NCI-H1930 (cell line): ENCODE measurements around the gene ATP12A.

Source experiments
- DNase-seq, 2 experiments: peaks; one replicate each; lab custom pipeline; 2025; lab: John Stamatoyannopoulos, UW

ATP12A gene

DNA sequence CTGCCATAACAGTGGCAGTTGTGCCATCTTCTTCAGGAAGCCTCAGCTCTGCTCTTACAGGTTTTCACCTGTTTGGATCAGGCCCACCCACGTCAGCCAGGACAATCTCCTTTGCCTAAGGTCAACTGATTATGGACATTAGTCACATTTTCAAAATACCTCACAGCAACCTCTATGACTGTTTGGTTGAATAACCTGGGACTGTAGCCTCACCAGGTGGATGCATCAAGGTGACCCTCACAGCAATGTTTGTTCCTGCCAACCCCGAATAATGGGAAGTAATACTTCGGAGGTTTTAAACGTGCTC, 17.2 kb upstream of the ATP12A start:
- no peak for DNase-seq

DNA sequence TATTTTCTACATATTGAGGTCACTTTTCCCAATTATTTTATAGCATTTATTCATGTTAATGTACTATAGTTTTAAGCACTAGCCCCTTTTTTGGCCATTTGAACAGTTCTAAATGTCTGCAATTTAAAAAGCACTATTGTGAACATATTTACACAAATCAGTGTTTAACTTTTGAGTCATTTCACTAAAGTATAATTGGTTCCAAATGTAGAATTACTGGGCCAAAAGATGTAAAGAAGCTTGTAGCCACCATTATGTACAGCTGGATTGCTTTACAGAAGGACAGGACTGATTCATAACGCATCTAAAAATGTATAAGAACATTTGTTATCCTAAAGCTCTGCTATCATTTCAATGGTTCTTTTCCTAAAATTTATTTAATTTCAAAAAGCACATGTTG, 16.6 kb upstream of the ATP12A start:
- DNase-seq, result no peak

DNA sequence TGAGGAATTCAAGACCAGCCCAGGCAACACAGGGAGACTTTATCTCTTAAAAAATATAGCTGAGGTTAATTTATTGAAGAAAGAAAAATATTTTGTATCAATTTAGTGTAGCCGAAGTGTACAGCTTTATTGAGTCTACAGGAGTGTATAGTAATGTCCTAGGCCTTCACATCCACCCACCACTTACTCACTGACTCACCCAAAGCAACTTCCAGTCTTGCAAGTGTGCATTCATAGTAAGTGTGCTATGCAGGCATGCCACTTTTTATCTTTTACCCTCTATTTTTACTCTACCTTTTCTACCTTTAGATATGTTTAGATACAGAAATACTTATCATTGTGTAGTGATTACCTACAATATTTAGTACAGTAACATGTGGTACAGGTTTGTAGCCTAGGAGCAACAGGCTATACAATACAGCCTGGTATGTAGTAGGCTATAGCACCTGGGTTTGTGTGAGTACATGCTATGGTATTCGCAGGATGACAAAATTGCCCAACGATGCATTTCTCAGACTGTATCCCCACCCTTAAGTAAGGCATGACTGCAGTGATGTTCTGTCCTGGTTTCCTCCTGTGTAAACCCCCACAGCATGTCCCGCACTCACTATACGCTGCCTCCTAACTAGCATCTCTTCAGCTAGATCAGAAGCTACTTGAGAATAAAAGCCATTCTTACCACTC, 15.3 kb upstream of the ATP12A start:
- DNase-seq, result no peak

DNA sequence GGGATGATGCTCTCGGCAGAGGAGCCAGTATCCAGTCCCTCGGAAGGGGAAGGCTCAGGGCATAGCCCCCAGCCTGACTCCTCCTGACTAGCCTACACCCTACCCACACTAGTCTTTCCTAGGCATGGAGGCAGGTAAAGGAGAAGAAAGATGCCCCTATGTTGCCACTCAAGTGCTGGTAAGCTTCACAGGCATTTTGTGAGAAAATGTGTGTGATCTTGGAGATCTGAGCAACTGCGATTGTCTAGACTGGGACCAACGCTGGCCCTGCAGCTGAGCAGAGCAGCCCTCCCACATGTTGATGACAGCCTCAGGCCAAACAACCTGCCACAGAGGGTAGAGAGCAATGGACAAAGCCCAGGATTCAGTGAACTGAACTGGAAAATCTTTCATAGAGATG, 11.7 kb upstream of the ATP12A start:
- no peak for DNase-seq

DNA sequence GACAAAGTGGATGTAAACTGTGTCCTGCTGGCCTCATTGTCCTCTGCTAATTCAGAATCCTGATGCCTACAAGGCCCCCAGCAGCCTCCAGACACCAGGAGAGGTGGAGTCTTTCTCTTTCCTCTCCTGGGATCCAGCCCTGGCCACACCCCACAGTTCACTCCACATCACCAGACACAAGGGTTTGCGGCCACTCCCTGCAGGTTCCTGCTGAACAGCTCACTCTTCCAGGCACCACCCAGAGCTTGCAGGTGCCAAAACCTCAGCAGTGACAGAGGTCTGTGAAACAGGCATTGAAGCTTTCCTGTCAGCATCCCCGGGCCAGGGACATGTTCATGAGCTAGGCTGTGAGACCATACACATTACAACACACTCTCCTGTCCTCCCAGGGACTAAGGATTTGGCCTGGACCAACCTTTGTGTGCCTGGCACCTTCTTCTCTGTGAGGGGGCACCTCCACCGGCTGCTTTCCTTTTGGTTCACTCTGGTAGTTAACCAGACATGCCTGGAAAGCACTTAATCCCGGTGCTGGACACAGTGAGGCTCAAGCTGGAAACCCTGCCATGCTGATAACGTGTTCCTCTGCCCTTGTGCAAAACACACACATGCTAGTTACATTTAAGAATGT, 11.1 kb upstream of the ATP12A start:
- no peak for DNase-seq

DNA sequence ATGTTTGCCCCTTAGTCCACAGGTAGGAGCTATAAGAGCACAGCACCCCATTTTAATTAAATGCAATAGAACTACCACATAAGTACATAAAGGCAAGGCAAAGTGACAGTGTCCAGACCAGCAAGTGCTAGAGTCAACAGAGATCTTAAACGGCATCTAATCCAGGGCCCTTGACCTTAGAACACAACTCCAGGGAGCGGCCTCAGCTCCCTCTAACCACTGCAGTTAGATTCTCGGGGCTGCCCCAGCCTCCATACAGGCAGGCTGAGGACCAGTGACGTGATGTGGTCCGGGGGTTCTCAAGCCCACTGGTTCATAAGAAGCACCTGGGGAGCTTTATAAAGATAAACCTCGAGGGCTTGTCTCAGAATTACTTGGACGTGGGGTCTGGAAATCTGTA, 10.0 kb upstream of the ATP12A start:
- DNase-seq, result no peak

DNA sequence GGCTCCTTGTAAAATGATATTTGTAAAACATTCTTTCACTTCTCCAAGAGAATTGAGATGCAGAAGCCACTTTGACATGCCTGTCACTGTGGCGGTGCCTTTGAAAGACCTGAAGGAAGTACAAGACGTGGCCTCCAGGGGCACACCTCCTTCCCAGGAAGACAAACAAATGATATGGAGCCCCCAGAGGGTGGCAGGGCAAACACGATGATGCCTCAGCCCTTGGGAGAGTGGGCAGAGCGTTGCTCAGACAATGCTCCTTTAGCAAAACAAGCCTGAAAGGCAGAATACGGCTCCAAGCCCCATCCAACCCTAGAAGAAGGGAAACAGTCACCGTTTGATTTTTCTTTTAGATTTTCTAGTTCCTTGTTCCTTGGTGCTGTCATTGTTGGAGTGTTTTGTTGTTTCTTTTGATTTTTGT, 9.2 kb upstream of the ATP12A start:
- peak; percentile 21 to 57 for DNase-seq

DNA sequence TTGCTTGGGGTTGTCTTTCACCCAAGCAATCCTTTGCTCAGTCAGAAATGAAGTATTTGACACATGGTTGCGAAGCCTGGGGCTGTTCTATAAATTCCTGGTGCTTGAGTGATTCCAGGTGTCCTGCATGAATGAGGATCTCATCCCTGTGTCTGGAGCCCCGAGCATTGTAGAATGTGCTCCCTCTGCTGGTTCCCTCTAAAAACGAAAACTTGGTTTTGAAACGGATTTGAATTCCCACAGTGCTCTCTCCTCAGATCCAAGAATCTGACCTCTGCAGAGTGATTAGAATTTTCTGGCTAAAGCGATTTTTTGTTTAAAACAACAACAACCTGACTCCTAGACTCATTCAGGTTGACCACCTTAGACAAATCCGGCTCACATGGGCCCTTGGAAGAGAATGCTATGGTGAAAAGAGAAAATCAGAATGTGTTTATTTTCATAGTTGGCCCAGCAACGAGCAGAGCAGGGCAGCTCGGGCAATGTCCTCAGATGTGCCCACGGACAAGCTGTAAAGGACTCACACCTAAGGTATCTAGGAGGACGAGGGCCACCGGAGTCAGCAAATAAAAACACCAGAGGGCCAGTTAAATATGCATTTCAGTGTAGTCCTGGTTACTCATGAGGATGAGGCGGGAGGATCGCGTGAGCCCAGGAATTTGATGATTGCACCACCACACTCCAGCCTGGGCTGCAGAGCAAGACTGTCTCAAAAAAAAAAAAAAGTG, 8.7 kb upstream of the ATP12A start:
- DNase-seq, result peak; percentile 55 to 69

DNA sequence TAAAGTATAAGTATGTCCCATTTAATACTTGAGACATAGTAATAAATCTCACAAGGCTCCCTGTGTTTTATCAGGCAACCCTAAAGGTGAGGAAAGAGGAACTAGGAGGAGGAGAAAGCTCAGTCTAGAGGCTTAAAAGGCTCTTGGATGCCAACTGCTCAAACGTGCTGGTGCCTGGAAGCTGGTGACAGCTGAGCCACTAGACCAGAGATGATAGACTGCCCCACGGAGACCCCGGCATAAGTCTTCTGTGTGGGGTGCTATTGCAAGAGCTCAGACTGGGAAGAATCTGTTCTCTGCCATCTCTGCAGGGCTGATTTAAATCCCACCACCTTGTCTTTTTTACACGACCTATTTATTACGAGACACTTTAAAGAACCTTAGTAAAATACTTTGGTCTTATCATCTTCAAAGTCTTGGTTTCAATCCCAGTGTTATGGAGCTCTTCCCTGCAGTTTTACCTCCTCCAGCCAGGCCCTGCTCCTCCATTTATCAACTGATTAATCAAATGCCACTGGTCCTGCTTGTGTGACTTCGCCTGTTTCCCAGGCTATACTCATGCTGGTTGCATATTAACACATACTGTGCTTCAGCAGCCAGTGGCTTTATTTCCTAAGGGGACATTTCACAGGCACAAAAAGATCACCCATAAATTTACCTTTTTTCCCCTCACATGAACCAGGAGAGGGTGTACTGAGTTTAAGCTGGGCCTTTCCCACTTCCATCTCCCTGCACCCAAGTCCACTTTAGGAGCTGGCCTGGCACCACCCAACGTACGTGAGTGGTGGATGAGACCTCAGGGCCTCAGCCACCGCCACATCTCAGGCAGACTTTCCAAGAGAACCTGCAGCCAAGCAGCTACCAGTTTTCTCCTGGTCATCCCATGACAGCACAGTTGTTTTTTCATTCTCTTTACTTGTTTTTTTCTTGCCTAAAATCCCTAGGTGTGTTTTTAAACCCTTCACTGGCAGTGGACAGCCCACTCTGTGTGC, 7.8 kb upstream of the ATP12A start:
- no peak for DNase-seq

DNA sequence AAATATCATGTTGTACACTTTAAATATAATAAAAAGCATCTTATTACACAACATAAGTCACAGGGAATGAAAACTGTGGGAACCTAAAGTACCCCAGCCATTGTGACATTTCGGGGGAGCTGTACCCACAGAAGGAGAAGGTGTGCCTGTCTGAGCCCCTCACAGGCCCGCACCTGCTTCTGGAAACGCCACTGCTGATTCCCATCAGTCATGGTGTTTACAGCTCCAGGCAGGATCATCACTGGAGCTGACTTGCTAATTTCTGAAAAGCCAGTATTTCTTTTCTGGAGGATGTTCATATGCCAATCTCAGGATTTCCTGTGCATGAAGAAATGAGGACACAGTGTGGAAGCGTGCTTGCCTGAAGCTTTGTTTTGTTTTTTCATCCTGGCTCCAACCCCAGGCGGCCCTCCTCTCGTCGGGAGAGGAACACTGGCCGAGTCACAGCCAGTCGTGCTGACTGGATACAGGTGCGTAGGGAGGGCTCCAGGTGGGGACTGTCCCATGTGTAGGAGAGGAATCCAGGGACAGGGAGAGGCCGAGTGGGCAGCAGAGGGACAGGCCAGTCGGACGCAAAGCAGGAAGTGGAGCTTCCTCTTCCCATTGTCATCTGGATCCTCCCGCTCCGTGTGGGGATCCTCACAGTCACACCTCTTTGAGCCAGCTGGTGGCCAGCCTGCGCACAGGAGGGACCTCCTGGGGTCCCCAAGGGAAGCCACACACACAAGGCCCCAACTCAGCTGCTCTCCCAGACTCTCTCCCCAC, 4.2 kb upstream of the ATP12A start:
- DNase-seq, result no peak

DNA sequence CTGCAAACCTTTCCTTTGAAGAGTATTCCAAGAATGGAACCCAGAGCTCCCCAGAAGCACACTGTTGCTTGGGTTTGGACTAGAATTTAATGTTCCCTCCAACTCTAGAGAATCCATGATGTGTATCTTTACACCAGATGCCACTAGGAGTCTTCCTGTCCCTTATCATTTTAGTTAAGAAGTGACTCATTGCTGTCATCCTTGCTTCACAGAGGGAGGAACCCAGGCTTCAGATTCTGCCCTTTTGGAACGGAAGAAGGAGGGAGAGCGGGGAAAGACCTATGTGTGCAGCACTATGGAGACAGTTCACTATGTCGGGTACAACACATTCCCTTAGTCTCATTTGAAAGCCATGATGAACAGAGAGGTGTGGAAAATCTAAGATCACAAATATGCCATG, 2.1 kb upstream of the ATP12A start:
- no peak for DNase-seq

DNA sequence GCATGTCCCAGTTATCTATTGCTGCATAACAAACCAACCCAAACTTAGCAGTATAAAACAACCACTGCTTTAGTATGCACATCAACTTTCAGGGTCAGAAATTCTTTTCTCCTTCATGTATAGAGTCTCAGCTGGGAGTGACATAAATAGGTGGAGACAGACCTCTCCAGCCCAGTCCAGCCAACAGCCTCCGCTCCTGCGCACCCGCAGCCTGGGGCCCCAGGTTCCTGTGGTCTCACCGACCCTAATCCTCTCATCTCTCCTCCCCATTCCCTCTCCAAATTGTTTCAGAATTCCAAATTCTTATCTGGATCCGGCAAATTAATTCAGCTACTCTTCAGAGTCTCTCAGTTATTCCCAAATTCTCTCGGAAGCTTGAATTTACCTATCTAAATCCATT, 522 bp upstream of the ATP12A start:
- DNase-seq, result no peak

DNA sequence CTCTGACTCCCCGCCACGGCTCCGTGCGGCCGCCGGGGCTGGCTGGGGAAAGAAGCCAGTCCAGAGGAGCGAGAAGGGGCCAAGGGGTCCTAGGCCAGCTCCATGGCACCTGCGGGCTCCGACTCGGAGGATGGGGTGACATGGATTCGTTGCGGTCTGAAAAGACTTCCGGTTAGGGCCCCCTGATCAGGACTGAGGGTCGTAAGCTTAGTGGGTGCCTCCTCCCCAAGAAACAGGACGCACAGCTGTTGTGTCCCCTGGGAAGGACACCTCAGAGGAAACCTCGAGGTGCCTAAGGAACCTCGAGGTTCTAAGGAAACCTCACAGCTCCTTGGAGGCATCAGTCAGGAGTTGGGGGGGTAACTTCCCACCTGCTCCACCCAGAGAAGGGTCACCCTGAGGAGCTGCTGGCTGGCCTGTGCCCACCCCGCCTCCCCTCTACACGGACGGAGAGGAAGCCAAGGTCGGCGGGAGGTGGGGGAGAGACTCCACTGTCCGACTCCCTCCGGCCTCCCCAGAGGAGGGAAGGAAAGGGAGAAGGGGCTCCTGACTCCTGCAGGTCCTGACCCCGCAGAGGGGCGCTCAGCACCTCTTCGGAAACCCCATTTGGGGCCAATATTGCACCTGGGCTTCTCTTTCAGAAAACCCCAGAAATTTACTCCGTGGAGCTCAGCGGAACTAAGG, 855 bp downstream of the ATP12A start:
- DNase-seq, result no peak

DNA sequence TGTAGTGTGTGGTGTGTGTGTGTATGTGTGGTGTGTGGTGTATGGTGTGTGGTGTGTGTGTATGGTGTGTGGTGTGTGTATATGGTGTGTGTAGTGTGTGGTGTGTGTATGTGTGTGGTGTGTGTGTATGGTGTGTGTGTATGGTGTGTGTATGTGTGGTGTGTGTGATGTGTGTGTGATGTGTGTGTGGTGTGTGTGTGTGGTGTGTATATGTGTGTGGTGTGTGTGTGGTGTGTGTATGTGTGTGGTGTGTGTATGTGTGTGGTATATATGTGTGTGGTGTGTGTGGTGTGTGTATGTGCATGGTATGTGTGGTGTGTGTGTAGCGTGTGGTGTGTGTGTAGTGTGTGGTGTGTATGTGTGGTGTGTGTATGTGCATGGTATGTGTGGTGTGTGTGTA, 1.7 kb downstream of the ATP12A start:
- DNase-seq, result no peak

DNA sequence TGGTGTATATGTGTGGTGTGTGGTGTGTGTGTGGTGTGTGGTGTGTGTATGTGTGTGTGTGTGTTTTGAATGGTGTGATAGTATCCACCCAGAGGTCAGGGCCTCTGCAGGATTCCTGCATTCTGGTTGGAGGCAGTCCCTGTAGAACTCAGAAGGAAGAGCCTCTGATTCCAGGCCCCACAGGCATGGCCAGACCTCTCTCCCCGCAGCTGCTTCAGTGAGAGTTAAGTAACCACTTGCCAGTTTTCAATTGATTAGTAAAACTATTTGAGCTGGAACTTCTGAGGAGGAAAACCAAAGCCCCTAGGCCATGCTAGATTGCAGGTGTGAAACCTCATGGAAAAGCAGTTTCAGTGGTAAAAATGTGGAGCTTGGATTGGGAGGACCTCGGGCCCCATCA, 2.1 kb downstream of the ATP12A start:
- no peak for DNase-seq

DNA sequence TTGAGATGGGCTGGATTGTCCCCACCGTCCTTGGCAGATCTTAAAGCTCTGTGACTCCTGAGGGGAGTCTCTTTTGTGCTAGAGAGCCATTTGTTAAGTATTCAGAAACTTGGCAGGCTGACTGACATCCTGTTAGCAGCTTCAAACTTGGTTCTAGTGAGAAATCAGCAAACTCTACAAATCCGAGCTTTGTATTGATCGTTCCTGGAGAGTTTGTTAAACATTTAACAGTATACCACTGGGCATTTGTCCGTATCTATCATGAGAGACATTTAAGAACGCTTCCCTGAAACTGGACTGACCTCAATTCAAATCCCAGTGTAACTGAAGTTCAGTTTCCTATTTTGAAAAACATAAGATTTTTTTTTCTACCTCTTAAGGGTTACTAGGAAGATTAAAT, 3.1 kb downstream of the ATP12A start:
- DNase-seq, result no peak

DNA sequence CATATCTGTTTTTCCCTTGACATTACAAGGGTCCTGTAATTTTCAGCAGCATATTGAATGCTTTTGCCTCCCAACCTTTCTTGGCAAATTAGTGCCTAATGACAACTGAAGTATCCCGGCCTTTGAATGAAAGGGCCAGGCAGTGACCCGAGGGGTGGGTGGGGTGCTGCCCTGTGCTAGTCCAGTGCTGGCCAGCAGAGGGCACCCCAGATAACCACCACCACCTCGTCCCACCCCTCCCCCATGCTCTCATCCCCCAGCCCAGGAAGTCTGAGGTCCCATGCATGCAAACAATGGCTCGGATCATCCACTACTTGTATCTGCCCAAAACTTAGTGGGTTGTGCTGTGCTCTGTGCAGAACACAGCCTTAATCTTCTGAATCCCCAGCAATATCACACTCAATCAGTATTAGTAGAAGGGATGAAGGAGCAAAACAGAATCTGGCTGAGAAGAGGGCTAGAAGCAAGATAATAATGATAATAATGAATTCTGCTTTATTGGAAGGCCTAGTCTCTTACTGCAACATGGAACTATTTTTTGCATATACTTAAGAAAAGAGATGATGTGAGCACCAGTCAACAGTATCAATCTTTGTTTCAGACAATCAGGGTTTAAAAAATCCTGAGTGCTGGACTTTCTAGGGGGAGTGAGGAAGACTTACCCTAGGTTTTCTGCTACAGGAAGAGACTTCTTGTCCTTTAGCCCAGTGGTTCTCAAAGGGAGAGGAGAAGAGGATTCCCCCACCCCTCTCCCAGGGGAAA, 3.8 kb downstream of the ATP12A start:
- peak; percentile 46 to 59 for DNase-seq

DNA sequence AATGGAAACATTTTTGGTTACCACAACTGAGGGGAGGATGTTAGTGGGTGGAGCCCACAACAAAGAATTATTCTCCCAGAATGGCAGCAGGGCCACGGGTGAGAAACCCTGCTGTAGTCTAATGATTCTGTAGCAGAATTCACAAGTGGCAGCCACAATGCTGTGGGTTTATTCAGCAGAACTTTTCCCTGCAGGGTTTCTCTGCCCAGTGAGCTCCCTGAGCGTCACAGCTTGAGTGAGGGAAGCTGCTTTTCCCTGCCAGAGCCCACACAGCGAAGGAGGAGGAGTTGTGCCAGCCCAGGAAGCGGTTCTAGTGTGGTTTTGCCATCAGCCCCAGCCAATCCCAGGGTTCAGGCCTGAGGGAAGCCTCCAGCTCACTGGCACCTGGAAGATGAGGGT, 4.4 kb downstream of the ATP12A start:
- DNase-seq, result no peak

DNA sequence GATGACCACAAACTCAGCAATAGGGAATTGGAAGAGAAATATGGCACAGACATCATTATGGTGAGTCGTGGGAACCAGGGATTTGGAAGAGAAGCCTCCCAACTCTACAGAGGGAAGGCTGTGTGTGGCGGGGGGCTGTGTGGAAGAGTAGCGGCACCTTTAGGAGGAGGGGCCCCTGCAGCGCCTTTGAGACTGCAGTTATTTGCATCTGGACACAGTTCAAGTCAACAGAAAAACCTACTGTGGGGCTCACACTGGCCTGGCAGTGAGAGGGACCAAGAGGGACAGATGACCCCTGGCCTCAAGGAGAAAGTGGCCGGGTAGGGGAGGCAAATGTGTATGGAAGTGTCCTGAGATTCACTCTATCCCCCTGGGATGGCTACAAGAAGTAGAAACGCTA, 5.1 kb downstream of the ATP12A start:
- no peak for DNase-seq

DNA sequence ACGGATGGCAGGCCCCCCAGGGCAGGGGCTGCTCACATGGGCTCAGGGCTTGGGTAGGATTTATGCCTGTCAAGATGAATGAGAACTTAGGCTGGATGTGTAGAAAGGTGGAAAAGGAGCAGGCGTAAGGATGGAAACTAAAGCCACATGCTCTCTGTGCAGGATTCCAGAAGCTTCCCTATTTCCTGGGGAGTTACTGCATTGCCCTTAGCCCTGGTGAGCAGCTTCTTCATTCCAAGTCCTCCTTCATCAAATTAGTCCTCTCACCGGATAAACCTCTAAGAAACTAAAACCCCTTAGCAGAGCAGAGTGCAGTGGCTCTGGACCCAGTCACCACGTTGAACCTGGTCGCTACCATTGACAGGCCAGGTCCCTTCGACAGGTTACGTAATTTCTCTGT, 7.4 kb downstream of the ATP12A start:
- no peak for DNase-seq
